A549 treated with Mapracorat at 1 μM for 4 hours (cell line): ENCODE data around the gene DEFB121. TPM values are rescaled to one million over a fixed set of nuclear protein-coding genes. Genes with fewer than 3 reads are reported as not detected.

ENCODE experiments used
- total RNA-seq: library from RNA; stranded (reverse); fragments of 200-300 nt; extraction: Qiagen RNA extraction; gene quantifications from 5 replicates; pipeline ENCODE4 v1.2.3, GENCODE V29; 2022

Gene DEFB121, protein sequence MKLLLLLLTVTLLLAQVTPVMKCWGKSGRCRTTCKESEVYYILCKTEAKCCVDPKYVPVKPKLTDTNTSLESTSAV
- total RNA-seq = not detected in 5 replicates

GRCh38 chr20:31406115-31406514, at the start of gene DEFB121:
DEFB121 (minus strand) TSS chr20:31406215; CDS start chr20:31406152, 63 bp downstream.

GRCh38 chr20:31440012-31440659, 34.1 kb upstream of the DEFB121 start, which contains the start of gene DEFB123:
DEFB123 (plus strand) TSS chr20:31440632; CDS start chr20:31440699, 67 bp downstream.

GRCh38 chr20:31390490-31390889, 15.5 kb downstream of the DEFB121 start, which contains the start of gene DEFB119:
DEFB119 (minus strand) TSS chr20:31390590; CDS start chr20:31390483, 107 bp downstream.

DNA sequence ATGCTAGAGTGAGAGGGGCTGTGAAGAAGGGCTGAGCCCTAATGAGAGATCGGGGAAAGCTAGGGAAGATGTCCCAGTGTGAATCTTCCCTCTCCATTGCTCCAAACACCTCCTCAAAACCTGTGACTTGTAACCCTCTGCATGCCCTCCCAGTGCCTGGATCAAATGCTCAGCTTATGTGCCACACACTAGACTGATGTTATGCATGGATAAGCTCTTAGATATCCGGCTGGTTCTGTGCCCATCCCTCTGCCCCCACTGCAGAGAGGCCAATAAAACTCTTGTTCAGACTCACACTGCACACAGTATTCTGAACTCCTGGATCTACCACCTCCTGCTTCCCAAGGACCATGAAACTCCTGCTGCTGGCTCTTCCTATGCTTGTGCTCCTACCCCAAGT, 37.7 kb downstream of the DEFB121 start, which contains the start of gene DEFB118:
Gene DEFB118 (plus strand): TSS at position 301 of the 400 bp plus-strand sequence. CDS start 50 bp downstream, at position 351.

Other genes with a start within 250 kb of the DEFB121 start
- gene DEFB115, start 148.6 kb downstream of the DEFB121 start, total RNA-seq = not detected in 5 replicates
- gene DEFB116, start 97.6 kb downstream of the DEFB121 start, total RNA-seq = not detected in 5 replicates
- gene DEFB118, start 37.6 kb downstream of the DEFB121 start, total RNA-seq = not detected in 5 replicates
- not detected in 5 replicates for gene DEFB119, start 15.6 kb downstream of the DEFB121 start, total RNA-seq
- not detected in 5 replicates for gene DEFB123, start 34.4 kb upstream of the DEFB121 start, total RNA-seq
- 0.29 to 0.44 TPM in 2 of 5 replicates, not detected in the others for gene DEFB124, start 68.9 kb upstream of the DEFB121 start, total RNA-seq
- gene REM1, start 69.1 kb upstream of the DEFB121 start, total RNA-seq = 0.64 to 0.88 TPM (median 0.70 TPM) in 5 replicates
- 207 to 265 TPM (median 240 TPM) in 5 replicates for gene HM13, start 108.2 kb upstream of the DEFB121 start, total RNA-seq
- gene ID1, start 199.1 kb upstream of the DEFB121 start, total RNA-seq = 320 to 528 TPM (median 444 TPM) in 5 replicates
- not detected in 5 replicates for gene COX4I2, start 231.7 kb upstream of the DEFB121 start, total RNA-seq